SK-N-SH treated with all-trans-retinoic acid at 6 μM for 48 hours (cell line): Measurements from ENCODE around the gene IGFL2.

Source experiments
- ATAC-seq: fragments of 200-7000 bp; cut with Tn5 transposase; 3 replicates; pipeline ENCODE4 v1.9.1; 2020; ENCODE audit warnings: mild to moderate bottlenecking, moderate library complexity
- ARNTL ChIP-seq: fragments of 450-650 bp; formaldehyde crosslinking; IDR thresholded peaks from 2 replicates; pipeline ENCODE4 v1.5.0; 2020; ENCODE audit warnings: low read depth, mild to moderate bottlenecking, moderate library complexity, borderline replicate concordance
- BACH2 ChIP-seq: fragments of 250-450 bp; sonication (Bioruptor Pico); IDR thresholded peaks from 2 replicates; pipeline ENCODE4 v1.9.0; 2021; ENCODE audit warnings: mild to moderate bottlenecking, borderline replicate concordance
- CSDC2 ChIP-seq: fragments of 250-450 bp; sonication (Bioruptor Pico); IDR thresholded peaks from 2 replicates; pipeline ENCODE4 v1.5.0; 2020; ENCODE audit warnings: mild to moderate bottlenecking, moderate library complexity
- ESRRG ChIP-seq: fragments of 250-450 bp; sonication (Bioruptor Pico); IDR thresholded peaks from 2 replicates; pipeline ENCODE4 v1.6.1; 2021; ENCODE audit warnings: mild to moderate bottlenecking
- GLIS3 ChIP-seq: fragments of 250-450 bp; sonication (Bioruptor Pico); IDR thresholded peaks from 2 replicates; pipeline ENCODE4 v1.5.0; 2020; ENCODE audit warnings: mild to moderate bottlenecking, moderate library complexity
- ISL1 ChIP-seq: fragments of 250-450 bp; sonication (Bioruptor Pico); IDR thresholded peaks from 2 replicates; pipeline ENCODE4 v2.1.2; 2022; ENCODE audit warnings: mild to moderate bottlenecking, moderate library complexity
- OSR1 ChIP-seq: fragments of 250-450 bp; sonication (Bioruptor Pico); IDR thresholded peaks from 2 replicates; pipeline ENCODE4 v1.8.0; 2022; ENCODE audit warnings: moderate library complexity, mild to moderate bottlenecking, inconsistent platforms
- SNAI2 ChIP-seq: fragments of 250-450 bp; sonication (Bioruptor Pico); IDR thresholded peaks from 2 replicates; pipeline ENCODE4 v1.5.0; 2020; ENCODE audit warnings: mild to moderate bottlenecking, moderate library complexity
- TCF4 ChIP-seq: fragments of 250-450 bp; sonication (Bioruptor Pico); IDR thresholded peaks from 2 replicates; pipeline ENCODE4 v1.8.0; 2021; ENCODE audit warnings: mild to moderate bottlenecking, moderate library complexity, borderline replicate concordance
- TOX ChIP-seq: fragments of 250-450 bp; sonication (Bioruptor Pico); IDR thresholded peaks from 2 replicates; pipeline ENCODE4 v1.8.0; 2021; ENCODE audit warnings: mild to moderate bottlenecking, moderate library complexity, borderline replicate concordance
- ZC3H10 ChIP-seq: fragments of 250-450 bp; sonication (Bioruptor Pico); IDR thresholded peaks from 2 replicates; pipeline ENCODE4 v1.5.1; 2021; ENCODE audit warnings: mild to moderate bottlenecking, moderate library complexity
- ZFP3 ChIP-seq: fragments of 250-450 bp; sonication (Bioruptor Pico); IDR thresholded peaks from 2 replicates; pipeline ENCODE4 v1.5.0; 2020; ENCODE audit warnings: mild to moderate bottlenecking, moderate library complexity
- ZFP30 ChIP-seq: fragments of 450-650 bp; formaldehyde crosslinking; IDR thresholded peaks from 2 replicates; pipeline ENCODE4 v1.5.0; 2022; ENCODE audit warnings: mild to moderate bottlenecking, moderate library complexity
- ZNF565 ChIP-seq: fragments of 450-650 bp; formaldehyde crosslinking; conservative IDR thresholded peaks from 2 replicates; pipeline ENCODE4 v1.5.0; 2020; ENCODE audit warnings: low read depth, mild to moderate bottlenecking, moderate library complexity
- ZNF70 ChIP-seq: fragments of 450-650 bp; formaldehyde crosslinking; IDR thresholded peaks from 2 replicates; pipeline ENCODE4 v1.5.0; 2020; ENCODE audit warnings: mild to moderate bottlenecking, moderate library complexity
- TF ChIP-seq, protein P1 (sequence below): fragments of 250-450 bp; sonication (Bioruptor Pico); IDR thresholded peaks from 2 replicates; pipeline ENCODE4 v1.5.0; 2020; ENCODE audit warnings: mild to moderate bottlenecking, moderate library complexity
- TF ChIP-seq, protein P2 (sequence below): fragments of 250-450 bp; sonication (Bioruptor Pico); IDR thresholded peaks from 2 replicates; pipeline ENCODE4 v1.5.1; 2020; ENCODE audit warnings: low read depth, mild to moderate bottlenecking, moderate library complexity
- TF ChIP-seq, protein P3 (sequence below): fragments of 250-450 bp; sonication (Bioruptor Pico); IDR thresholded peaks from 2 replicates; pipeline ENCODE4 v1.5.1; 2021; ENCODE audit warnings: mild to moderate bottlenecking, moderate library complexity
- TF ChIP-seq, protein P4 (sequence below): fragments of 250-450 bp; sonication (Bioruptor Pico); IDR thresholded peaks from 2 replicates; pipeline ENCODE4 v1.8.0; 2021; ENCODE audit warnings: low read depth, mild to moderate bottlenecking, moderate library complexity, borderline replicate concordance
- TF ChIP-seq, protein P5 (sequence below): fragments of 250-450 bp; sonication (Bioruptor Pico); IDR thresholded peaks from 2 replicates; pipeline ENCODE4 v1.8.0; 2020; ENCODE audit warnings: mild to moderate bottlenecking, moderate library complexity, borderline replicate concordance

IGFL2 gene

DNA sequence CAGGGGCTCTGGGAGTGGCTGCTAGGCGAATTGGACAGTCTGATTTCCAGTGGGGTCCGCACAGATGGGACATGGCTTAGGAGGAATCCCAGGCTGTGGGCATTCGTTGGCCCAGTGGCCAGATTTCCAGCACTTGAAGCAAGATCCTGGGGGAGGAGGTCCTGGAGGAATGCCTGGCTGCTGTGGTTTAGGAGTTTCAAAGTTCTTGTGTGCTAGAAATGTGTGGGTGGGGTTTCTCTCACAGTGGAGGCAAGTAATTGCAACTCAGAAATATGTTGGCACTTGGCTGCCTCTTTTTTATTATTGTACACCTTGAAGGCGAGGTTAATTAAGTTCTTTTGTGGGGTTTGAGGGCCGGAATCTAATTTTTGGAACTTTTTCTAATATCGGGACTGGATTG lies 40.7 kb upstream of the IGFL2 start:
- no peak for TF ChIP-seq SNAI2 (CRISPR knock-in tag)
- TF ChIP-seq, protein P1, sequence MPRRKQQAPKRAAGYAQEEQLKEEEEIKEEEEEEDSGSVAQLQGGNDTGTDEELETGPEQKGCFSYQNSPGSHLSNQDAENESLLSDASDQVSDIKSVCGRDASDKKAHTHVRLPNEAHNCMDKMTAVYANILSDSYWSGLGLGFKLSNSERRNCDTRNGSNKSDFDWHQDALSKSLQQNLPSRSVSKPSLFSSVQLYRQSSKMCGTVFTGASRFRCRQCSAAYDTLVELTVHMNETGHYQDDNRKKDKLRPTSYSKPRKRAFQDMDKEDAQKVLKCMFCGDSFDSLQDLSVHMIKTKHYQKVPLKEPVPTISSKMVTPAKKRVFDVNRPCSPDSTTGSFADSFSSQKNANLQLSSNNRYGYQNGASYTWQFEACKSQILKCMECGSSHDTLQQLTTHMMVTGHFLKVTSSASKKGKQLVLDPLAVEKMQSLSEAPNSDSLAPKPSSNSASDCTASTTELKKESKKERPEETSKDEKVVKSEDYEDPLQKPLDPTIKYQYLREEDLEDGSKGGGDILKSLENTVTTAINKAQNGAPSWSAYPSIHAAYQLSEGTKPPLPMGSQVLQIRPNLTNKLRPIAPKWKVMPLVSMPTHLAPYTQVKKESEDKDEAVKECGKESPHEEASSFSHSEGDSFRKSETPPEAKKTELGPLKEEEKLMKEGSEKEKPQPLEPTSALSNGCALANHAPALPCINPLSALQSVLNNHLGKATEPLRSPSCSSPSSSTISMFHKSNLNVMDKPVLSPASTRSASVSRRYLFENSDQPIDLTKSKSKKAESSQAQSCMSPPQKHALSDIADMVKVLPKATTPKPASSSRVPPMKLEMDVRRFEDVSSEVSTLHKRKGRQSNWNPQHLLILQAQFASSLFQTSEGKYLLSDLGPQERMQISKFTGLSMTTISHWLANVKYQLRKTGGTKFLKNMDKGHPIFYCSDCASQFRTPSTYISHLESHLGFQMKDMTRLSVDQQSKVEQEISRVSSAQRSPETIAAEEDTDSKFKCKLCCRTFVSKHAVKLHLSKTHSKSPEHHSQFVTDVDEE (CRISPR knock-in tag), result no peak
- TF ChIP-seq, all 23 proteins: peak for 0
- no peak for ATAC-seq

DNA sequence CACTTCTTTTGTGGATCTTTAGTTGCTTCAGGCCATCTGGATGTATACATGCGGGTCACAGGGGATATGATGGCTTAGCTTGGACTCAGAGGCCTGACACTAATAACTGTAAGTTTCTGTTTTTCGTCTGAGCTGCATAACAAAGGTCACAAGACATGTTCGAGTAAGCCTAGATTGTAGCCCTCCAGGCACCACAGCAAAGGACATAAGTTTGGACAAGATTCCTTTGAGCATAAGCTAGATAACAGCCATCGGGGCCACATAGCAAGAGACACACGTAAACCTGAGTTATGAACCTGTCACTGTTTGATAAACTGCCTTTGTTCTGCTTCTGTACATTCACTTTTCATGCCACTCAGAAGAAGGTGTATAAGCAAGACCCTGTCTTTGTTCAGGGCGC lies 38.2 kb upstream of the IGFL2 start:
- ATAC-seq, result no peak
- TF ChIP-seq CSDC2 (no peak), ZFP30 (CRISPR knock-in tag) (no peak), ISL1 (CRISPR knock-in tag) (no peak), GLIS3 (CRISPR knock-in tag) (no peak), ZNF565 (CRISPR knock-in tag) (no peak), ZFP3 (CRISPR knock-in tag) (no peak), ZNF70 (no peak), OSR1 (no peak), ARNTL (no peak)
- TF ChIP-seq, protein P2, sequence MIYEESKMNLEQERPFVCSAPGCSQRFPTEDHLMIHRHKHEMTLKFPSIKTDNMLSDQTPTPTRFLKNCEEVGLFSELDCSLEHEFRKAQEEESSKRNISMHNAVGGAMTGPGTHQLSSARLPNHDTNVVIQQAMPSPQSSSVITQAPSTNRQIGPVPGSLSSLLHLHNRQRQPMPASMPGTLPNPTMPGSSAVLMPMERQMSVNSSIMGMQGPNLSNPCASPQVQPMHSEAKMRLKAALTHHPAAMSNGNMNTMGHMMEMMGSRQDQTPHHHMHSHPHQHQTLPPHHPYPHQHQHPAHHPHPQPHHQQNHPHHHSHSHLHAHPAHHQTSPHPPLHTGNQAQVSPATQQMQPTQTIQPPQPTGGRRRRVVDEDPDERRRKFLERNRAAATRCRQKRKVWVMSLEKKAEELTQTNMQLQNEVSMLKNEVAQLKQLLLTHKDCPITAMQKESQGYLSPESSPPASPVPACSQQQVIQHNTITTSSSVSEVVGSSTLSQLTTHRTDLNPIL (CRISPR knock-in tag), result no peak
- TF ChIP-seq, protein P3, sequence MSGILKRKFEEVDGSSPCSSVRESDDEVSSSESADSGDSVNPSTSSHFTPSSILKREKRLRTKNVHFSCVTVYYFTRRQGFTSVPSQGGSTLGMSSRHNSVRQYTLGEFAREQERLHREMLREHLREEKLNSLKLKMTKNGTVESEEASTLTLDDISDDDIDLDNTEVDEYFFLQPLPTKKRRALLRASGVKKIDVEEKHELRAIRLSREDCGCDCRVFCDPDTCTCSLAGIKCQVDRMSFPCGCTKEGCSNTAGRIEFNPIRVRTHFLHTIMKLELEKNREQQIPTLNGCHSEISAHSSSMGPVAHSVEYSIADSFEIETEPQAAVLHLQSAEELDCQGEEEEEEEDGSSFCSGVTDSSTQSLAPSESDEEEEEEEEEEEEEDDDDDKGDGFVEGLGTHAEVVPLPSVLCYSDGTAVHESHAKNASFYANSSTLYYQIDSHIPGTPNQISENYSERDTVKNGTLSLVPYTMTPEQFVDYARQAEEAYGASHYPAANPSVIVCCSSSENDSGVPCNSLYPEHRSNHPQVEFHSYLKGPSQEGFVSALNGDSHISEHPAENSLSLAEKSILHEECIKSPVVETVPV, result no peak
- TF ChIP-seq, protein P4, sequence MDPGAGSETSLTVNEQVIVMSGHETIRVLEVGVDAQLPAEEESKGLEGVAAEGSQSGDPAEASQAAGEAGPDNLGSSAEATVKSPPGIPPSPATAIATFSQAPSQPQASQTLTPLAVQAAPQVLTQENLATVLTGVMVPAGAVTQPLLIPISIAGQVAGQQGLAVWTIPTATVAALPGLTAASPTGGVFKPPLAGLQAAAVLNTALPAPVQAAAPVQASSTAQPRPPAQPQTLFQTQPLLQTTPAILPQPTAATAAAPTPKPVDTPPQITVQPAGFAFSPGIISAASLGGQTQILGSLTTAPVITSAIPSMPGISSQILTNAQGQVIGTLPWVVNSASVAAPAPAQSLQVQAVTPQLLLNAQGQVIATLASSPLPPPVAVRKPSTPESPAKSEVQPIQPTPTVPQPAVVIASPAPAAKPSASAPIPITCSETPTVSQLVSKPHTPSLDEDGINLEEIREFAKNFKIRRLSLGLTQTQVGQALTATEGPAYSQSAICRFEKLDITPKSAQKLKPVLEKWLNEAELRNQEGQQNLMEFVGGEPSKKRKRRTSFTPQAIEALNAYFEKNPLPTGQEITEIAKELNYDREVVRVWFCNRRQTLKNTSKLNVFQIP (CRISPR knock-in tag), result no peak
- TF ChIP-seq, protein P5, sequence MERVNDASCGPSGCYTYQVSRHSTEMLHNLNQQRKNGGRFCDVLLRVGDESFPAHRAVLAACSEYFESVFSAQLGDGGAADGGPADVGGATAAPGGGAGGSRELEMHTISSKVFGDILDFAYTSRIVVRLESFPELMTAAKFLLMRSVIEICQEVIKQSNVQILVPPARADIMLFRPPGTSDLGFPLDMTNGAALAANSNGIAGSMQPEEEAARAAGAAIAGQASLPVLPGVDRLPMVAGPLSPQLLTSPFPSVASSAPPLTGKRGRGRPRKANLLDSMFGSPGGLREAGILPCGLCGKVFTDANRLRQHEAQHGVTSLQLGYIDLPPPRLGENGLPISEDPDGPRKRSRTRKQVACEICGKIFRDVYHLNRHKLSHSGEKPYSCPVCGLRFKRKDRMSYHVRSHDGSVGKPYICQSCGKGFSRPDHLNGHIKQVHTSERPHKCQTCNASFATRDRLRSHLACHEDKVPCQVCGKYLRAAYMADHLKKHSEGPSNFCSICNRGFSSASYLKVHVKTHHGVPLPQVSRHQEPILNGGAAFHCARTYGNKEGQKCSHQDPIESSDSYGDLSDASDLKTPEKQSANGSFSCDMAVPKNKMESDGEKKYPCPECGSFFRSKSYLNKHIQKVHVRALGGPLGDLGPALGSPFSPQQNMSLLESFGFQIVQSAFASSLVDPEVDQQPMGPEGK, result no peak
- TF ChIP-seq, protein P1 (CRISPR knock-in tag), result no peak

DNA sequence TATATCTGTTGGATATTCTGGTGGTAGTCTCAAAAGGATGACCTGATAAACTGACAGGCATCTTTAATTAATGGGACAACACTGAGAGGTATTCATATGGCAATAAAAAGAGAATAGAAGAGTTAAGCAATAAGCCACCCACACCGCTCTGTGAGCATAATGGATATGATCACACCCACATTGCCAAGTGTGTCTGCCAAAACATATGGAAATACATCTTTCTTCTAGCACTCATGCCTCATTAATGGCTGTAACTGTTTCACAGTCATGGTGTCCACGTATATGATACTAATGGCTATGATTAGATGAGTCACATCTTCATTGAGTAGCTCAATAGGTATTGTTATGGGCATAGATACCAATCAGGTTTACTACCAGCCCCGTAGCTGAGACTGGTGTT lies 36.7 kb upstream of the IGFL2 start:
- no peak for ATAC-seq

DNA sequence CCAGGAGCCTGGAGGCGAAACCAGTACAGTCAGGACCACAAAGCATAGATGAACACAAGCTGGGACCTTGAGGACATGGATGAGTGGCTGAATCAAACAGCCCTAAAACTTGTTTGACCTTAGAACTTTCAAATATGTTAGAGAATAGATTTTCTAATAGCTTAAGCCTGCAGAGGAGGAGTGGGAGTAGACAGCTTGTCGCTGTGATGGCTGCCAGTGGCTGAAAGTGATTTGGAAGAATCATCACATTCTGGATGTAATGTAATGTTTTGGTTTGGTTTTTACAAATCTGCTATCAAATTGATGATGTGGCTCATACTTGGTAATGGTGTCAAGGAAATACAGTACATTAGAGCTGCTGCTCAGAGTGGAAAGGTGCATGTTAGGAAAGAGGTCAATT lies 35.5 kb upstream of the IGFL2 start:
- no peak for ATAC-seq
- TF ChIP-seq BACH2, result no peak
- TF ChIP-seq TOX, result no peak
- TF ChIP-seq ZNF565 (CRISPR knock-in tag), result no peak
- TF ChIP-seq CSDC2, result no peak
- TF ChIP-seq, protein P3, result no peak
- no peak for TF ChIP-seq ESRRG
- TF ChIP-seq, protein P2 (CRISPR knock-in tag), result no peak
- TF ChIP-seq, protein P5, result no peak
- TF ChIP-seq ARNTL, result no peak

More for the DNA sequence above, 36.7 kb upstream of the IGFL2 start:
- no peak for TF ChIP-seq TCF4 (CRISPR knock-in tag)
- TF ChIP-seq BACH2, result no peak
- TF ChIP-seq TOX, result no peak
- TF ChIP-seq ZC3H10, result no peak
